ENCODE measurements around the gene DSC3.

GRCh38 chr18:30999186-30999585, 43.4 kb downstream of the DSC3 start:
- TF ChIP-seq CTCF (IDR thresholded peaks at IDR 0.05), result peak in 1 of 6 experiments; percentile 22
- no peak for TF ChIP-seq POLR2A (IDR thresholded peaks at IDR 0.05)
